Stimulated activated CD4-positive, alpha-beta T cell treated with anti-CD3 and anti-CD28 coated beads, Interleukin-12 subunit alpha, Interleukin-12 subunit beta, amount 100 ng/mL, for 4 hours (primary cell): ENCODE measurements around the gene REEP1.
A peak's percentile ranks its signal among the peaks of the same experiment; 100 is the strongest.
"Not testable (repeated sequence)": the region's sequence is repeated elsewhere in the genome, so short reads cannot be mapped to it uniquely, and the experiment has no call there.

Experiments used
- DNase-seq: peaks from one replicate; pipeline ENCODE4 v3.0.0-alpha.2; 2020

The REEP1 gene

GRCh38 chr2:86337244-86337835, at the start of gene REEP1:
REEP1 (minus strand) TSS chr2:86337626; CDS start chr2:86337510, 116 bp downstream.
- DNase-seq = peak; percentile 19

GRCh38 chr2:86383844-86384243, 46.4 kb upstream of the REEP1 start:
- DNase-seq = no peak

GRCh38 chr2:86382698-86383097, 45.3 kb upstream of the REEP1 start:
- DNase-seq = no peak

GRCh38 chr2:86382108-86382507, 44.7 kb upstream of the REEP1 start:
- no peak for DNase-seq

- no peak for DNase-seq
Measured at GRCh38 chr2:86378469-86378868, 41.0 kb upstream of the REEP1 start.

- no peak for DNase-seq
Measured at GRCh38 chr2:86375623-86376022, 38.2 kb upstream of the REEP1 start.

GRCh38 chr2:86372641-86373502, 35.4 kb upstream of the REEP1 start:
- DNase-seq = no peak

- DNase-seq = no peak
Measured at GRCh38 chr2:86372133-86372532, 34.7 kb upstream of the REEP1 start.

GRCh38 chr2:86371527-86371926, 34.1 kb upstream of the REEP1 start:
- DNase-seq = no peak

- no peak for DNase-seq
Measured at GRCh38 chr2:86370579-86370978, 33.2 kb upstream of the REEP1 start.

GRCh38 chr2:86368161-86368824, 30.9 kb upstream of the REEP1 start:
- DNase-seq = peak; percentile 28

GRCh38 chr2:86367499-86367777, 30.0 kb upstream of the REEP1 start:
- DNase-seq = no peak

- DNase-seq = no peak
Measured at GRCh38 chr2:86366651-86367498, 29.4 kb upstream of the REEP1 start.

GRCh38 chr2:86364894-86365293, 27.5 kb upstream of the REEP1 start:
- DNase-seq = no peak

GRCh38 chr2:86360776-86361175, 23.4 kb upstream of the REEP1 start:
- no peak for DNase-seq

- DNase-seq = no peak
Measured at GRCh38 chr2:86358957-86359356, 21.5 kb upstream of the REEP1 start.

GRCh38 chr2:86357392-86357963, 20.1 kb upstream of the REEP1 start:
- DNase-seq = no peak

- DNase-seq = no peak
Measured at GRCh38 chr2:86352727-86353221, 15.3 kb upstream of the REEP1 start.

GRCh38 chr2:86352137-86352726, 14.8 kb upstream of the REEP1 start:
- DNase-seq = no peak

- no peak for DNase-seq
Measured at GRCh38 chr2:86350751-86351150, 13.3 kb upstream of the REEP1 start.

GRCh38 chr2:86347401-86347800, 10.0 kb upstream of the REEP1 start:
- no peak for DNase-seq

GRCh38 chr2:86345783-86346370, 8.5 kb upstream of the REEP1 start:
- DNase-seq = not testable (repeated sequence)
